GM13977 (cell line): Measurements from ENCODE around the gene NNMT.

ENCODE experiments used
- DNase-seq: peaks from one replicate; pipeline ENCODE4 v3.0.0; 2012; ENCODE audit warnings: low spot score
- in situ Hi-C: fragments of 300-500 bp; cut with MboI; formaldehyde crosslinking; loops from one replicate; pipeline ENCODE4 v1.12.0; 2022; ENCODE audit warnings: low sequenced_read_pairs, low pct_unique_long_range_greater_than_20kb, mixed read lengths, inconsistent platforms; ENCODE audit not compliant: unreplicated experiment
- TF ChIP-seq, protein P1 (sequence below): IDR thresholded peaks from 2 replicates; pipeline ENCODE4 v1.5.1; 2012; ENCODE audit warnings: mild to moderate bottlenecking, control low read depth; ENCODE audit not compliant: insufficient read depth; ENCODE audit errors: extremely low read depth, missing control alignments

The NNMT gene

GRCh38 chr11:114286229-114286628 lies 10.0 kb upstream of the NNMT start:
- TF ChIP-seq, protein P1, sequence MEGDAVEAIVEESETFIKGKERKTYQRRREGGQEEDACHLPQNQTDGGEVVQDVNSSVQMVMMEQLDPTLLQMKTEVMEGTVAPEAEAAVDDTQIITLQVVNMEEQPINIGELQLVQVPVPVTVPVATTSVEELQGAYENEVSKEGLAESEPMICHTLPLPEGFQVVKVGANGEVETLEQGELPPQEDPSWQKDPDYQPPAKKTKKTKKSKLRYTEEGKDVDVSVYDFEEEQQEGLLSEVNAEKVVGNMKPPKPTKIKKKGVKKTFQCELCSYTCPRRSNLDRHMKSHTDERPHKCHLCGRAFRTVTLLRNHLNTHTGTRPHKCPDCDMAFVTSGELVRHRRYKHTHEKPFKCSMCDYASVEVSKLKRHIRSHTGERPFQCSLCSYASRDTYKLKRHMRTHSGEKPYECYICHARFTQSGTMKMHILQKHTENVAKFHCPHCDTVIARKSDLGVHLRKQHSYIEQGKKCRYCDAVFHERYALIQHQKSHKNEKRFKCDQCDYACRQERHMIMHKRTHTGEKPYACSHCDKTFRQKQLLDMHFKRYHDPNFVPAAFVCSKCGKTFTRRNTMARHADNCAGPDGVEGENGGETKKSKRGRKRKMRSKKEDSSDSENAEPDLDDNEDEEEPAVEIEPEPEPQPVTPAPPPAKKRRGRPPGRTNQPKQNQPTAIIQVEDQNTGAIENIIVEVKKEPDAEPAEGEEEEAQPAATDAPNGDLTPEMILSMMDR: no peak
- in situ Hi-C loops: no loop called here
- DNase-seq: no peak

DNA sequence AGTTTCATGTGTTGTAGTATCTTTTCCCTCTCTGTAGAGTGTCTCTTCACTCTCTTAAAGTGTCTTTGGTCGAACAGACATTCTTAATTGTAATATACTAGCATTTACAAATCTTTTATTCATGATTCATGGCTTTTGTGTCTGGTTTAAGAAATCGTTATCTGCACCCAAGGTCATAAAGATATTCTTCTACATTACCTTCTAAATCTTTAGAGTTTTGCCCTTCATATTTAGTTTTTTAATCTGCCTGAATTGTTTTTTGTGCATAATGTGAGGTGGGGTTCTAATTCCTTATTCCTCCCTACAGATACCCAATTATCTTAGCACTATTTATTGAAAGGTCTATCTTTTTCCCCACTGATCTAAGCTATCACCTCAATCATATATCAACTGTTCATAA lies 9.0 kb upstream of the NNMT start:
- DNase-seq: no peak
- in situ Hi-C loops: no loop called here
- TF ChIP-seq, protein P1: no peak

- DNase-seq: no peak
- TF ChIP-seq, protein P1: no peak
- in situ Hi-C loops: no loop called here
Measured at GRCh38 chr11:114288136-114288535, 8.1 kb upstream of the NNMT start.

DNA sequence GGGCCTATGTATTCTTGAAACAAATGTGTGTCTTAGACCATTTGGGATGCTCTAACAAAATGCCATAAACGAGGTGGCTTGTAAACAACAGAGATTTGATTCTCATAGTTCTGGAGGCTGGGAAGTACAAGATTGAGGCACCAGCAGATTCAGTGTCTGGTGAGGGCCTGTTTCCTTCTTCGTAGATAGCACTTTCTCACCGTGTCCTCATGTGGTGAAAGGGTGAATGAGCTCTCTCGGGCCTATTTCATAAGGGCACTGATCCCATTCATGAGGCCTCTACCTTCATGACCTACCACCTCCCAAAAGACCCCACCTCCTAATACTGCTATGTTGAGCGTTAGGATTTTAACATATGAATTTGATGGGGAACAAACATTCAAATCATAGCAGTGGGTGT lies 6.4 kb upstream of the NNMT start:
- in situ Hi-C loops: no loop called here

GRCh38 chr11:114290503-114291235 lies 5.5 kb upstream of the NNMT start:
- DNase-seq: no peak
- in situ Hi-C loops: no loop called here
- TF ChIP-seq, protein P1: no peak

More for the DNA sequence above, 6.4 kb upstream of the NNMT start:
- TF ChIP-seq, protein P1: no peak
- DNase-seq: no peak

DNA sequence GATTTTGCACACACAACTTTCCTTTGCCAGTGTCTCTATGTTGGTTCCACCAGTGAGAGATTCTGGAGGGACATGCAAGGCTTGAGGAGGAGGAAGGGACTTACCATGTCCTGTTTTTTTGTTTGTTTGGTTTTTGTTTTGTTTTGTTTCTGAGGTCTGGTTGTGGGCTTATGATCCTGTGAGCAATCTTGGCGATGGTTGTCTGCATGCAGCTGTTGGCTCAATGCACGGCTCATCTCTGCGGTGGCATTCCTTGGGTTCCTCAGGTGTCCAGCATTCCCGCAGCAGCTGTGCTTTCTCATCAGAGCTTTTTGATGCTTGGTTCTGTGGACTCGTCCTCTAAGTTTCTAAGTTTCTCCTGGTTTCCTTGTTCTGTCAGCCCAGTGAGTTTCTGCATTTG lies 4.8 kb upstream of the NNMT start:
- DNase-seq: no peak
- TF ChIP-seq, protein P1: no peak
- in situ Hi-C loops: no loop called here
